Astrocyte (in vitro differentiated cells and primary cell): ENCODE data around the gene PRF1. TPM values are rescaled to one million over a fixed set of nuclear protein-coding genes. Genes with fewer than 3 reads are reported as not detected.

ENCODE experiments used
- DNase-seq: peaks from one replicate; pipeline ENCODE4 v3.0.0-alpha.2; 2010; ENCODE audit warnings: low read depth
- FAIRE-seq: peaks from 2 replicates; lab custom pipeline; 2011; peaks lifted over from hg19 to GRCh38; lab: Jason Lieb, UNC
- H2AFZ ChIP-seq: 2 replicates; pipeline ENCODE4 v1.6.0; 2012; ENCODE audit warnings: low read depth, low read length, inconsistent platforms
- H3K27ac ChIP-seq: 2 replicates; pipeline ENCODE4 v1.5.1; 2011; ENCODE audit warnings: low read depth, low read length, inconsistent platforms
- H3K27me3 ChIP-seq: 2 replicates; pipeline ENCODE4 v1.6.0; 2011; ENCODE audit warnings: low read length, inconsistent platforms; ENCODE audit not compliant: insufficient read depth
- H3K36me3 ChIP-seq: 2 replicates; pipeline ENCODE4 v1.5.1; 2011; ENCODE audit warnings: low read length, inconsistent platforms; ENCODE audit not compliant: insufficient read depth
- H3K4me1 ChIP-seq: 2 replicates; pipeline ENCODE4 v1.5.1; 2011; ENCODE audit warnings: low read length, inconsistent platforms; ENCODE audit not compliant: insufficient read depth
- H3K4me2 ChIP-seq: 2 replicates; pipeline ENCODE4 v1.6.0; 2012; ENCODE audit warnings: low read length, inconsistent platforms
- H3K4me3 ChIP-seq: 2 replicates; pipeline ENCODE4 v1.5.1; 2011; ENCODE audit warnings: low read depth, mild to moderate bottlenecking, low read length, inconsistent platforms; ENCODE audit not compliant: insufficient read depth
- H3K79me2 ChIP-seq: 2 replicates; pipeline ENCODE4 v1.6.0; 2012; ENCODE audit warnings: mild to moderate bottlenecking, low read length, inconsistent platforms; ENCODE audit not compliant: insufficient read depth
- H3K9ac ChIP-seq: 2 replicates; pipeline ENCODE4 v1.6.0; 2012; ENCODE audit warnings: mild to moderate bottlenecking, low read length, inconsistent platforms
- H3K9me3 ChIP-seq: 2 replicates; pipeline ENCODE4 v1.5.1; 2012; ENCODE audit warnings: low read depth, mild to moderate bottlenecking, low read length, inconsistent platforms; ENCODE audit not compliant: insufficient read depth
- H4K20me1 ChIP-seq: 2 replicates; pipeline ENCODE4 v1.6.0; 2012; ENCODE audit warnings: low read length, inconsistent platforms; ENCODE audit not compliant: insufficient read depth
- H3K27ac Mint-ChIP-seq: one replicate; pipeline ENCODE4 v1.8.0; 2021; ENCODE audit warnings: mild to moderate bottlenecking, mixed read lengths; ENCODE audit not compliant: unreplicated experiment
- H3K27me3 Mint-ChIP-seq: one replicate; pipeline ENCODE4 v1.8.0; 2021; ENCODE audit warnings: low read depth, mixed read lengths; ENCODE audit not compliant: unreplicated experiment
- H3K36me3 Mint-ChIP-seq: one replicate; pipeline ENCODE4 v1.8.0; 2021; ENCODE audit warnings: low read depth, mixed read lengths; ENCODE audit not compliant: unreplicated experiment
- H3K4me1 Mint-ChIP-seq: one replicate; pipeline ENCODE4 v1.8.0; 2021; ENCODE audit warnings: low read depth, mixed read lengths; ENCODE audit not compliant: unreplicated experiment
- H3K4me3 Mint-ChIP-seq: one replicate; pipeline ENCODE4 v1.8.0; 2021; ENCODE audit warnings: mild to moderate bottlenecking, moderate library complexity, mixed read lengths; ENCODE audit not compliant: unreplicated experiment
- H3K9me3 Mint-ChIP-seq: one replicate; pipeline ENCODE4 v1.8.0; 2021; ENCODE audit warnings: mild to moderate bottlenecking, mixed read lengths; ENCODE audit not compliant: unreplicated experiment
- EZH2 ChIP-seq: IDR thresholded peaks from 2 replicates; pipeline ENCODE4 v1.6.1; 2012; ENCODE audit warnings: mild to moderate bottlenecking, low read length, inconsistent platforms; ENCODE audit not compliant: insufficient read depth
- total RNA-seq: library from RNA; stranded (reverse); gene quantifications from 2 replicates; pipeline ENCODE4 v1.2.1, GENCODE V29; 2021
- TF ChIP-seq, protein P1 (sequence below): IDR thresholded peaks from 2 replicates; pipeline ENCODE4 v1.5.1; 2011; ENCODE audit warnings: low read depth, mild to moderate bottlenecking, inconsistent platforms, low read length, moderate library complexity; ENCODE audit not compliant: insufficient read depth

PRF1 gene
- total RNA-seq, 1 donor from 2014 or later, result 0.16 TPM

DNA sequence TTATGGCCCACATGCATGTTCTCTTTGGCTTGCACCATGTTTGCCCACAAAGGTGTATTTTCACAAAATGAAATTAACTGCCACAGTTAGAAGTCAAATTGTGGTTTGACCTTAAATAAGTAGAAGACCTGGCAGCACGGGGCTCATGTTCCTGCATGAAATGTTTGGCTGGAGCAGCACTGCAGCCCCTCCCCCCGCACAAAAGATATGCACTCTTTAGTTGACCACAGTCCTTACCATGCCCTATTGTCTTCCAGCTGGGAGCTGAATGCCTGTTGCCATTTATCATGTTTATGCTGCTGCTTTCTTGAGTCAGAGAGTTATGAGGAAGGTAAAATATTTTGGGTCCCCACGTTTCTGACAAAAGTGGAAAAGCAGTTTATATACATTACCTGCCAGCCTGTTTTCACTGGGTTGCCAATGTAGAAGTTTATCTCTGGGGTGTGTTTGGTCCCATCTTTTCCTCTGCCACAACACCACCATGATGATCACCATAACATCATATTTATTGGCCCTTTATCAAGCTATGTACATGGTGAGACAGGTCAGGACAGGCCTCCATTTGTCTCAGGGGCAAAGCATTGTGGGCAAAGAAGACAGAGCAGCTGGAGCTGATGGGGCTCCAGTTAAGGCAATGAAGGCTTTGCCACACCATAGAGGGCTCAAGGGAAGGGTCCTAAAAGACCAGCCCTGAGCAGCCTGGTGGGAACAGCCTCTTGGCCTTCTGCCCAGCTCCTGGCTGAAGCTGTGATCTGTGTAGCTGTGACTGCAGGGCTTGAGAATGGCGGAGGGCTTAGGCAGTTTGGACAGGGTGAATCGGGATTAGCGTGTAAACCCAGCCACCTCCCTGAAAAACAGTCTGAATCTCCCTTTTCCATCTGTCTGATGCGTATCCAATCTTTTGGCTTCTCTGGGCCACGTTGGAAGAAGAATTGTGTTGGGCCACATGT, 5.4 kb downstream of the PRF1 start:
- H3K27ac Mint-ChIP-seq, result no peak overlapping the region
- peak overlapping the region; percentile 12 for H2AFZ ChIP-seq
- H4K20me1 ChIP-seq, result no peaks in the 10 kb centered on the region
- peaks cover 11% of the 10 kb centered on the region for H3K4me1 Mint-ChIP-seq
- no peak overlapping the region for H3K27ac ChIP-seq
- peaks cover 39% of the 10 kb centered on the region for H3K27me3 Mint-ChIP-seq
- no peak overlapping the region for H3K9ac ChIP-seq
- FAIRE-seq, result no peak
- no peak overlapping the region for H3K4me3 Mint-ChIP-seq
- DNase-seq, result no peak
- no peaks in the 10 kb centered on the region for H3K79me2 ChIP-seq
- H3K36me3 Mint-ChIP-seq, result no peaks in the 10 kb centered on the region
- H3K4me1 ChIP-seq, result no peaks in the 10 kb centered on the region
- H3K36me3 ChIP-seq, result no peaks in the 10 kb centered on the region
- H3K9me3 Mint-ChIP-seq, result no peaks in the 10 kb centered on the region
- H3K4me2 ChIP-seq, result no peak overlapping the region
- no peak for TF ChIP-seq EZH2
- TF ChIP-seq, protein P1, sequence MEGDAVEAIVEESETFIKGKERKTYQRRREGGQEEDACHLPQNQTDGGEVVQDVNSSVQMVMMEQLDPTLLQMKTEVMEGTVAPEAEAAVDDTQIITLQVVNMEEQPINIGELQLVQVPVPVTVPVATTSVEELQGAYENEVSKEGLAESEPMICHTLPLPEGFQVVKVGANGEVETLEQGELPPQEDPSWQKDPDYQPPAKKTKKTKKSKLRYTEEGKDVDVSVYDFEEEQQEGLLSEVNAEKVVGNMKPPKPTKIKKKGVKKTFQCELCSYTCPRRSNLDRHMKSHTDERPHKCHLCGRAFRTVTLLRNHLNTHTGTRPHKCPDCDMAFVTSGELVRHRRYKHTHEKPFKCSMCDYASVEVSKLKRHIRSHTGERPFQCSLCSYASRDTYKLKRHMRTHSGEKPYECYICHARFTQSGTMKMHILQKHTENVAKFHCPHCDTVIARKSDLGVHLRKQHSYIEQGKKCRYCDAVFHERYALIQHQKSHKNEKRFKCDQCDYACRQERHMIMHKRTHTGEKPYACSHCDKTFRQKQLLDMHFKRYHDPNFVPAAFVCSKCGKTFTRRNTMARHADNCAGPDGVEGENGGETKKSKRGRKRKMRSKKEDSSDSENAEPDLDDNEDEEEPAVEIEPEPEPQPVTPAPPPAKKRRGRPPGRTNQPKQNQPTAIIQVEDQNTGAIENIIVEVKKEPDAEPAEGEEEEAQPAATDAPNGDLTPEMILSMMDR, result no peak
- no peaks in the 10 kb centered on the region for H3K9me3 ChIP-seq
- H3K27me3 ChIP-seq, result peaks cover 2% of the 10 kb centered on the region
- no peak overlapping the region for H3K4me3 ChIP-seq

DNA sequence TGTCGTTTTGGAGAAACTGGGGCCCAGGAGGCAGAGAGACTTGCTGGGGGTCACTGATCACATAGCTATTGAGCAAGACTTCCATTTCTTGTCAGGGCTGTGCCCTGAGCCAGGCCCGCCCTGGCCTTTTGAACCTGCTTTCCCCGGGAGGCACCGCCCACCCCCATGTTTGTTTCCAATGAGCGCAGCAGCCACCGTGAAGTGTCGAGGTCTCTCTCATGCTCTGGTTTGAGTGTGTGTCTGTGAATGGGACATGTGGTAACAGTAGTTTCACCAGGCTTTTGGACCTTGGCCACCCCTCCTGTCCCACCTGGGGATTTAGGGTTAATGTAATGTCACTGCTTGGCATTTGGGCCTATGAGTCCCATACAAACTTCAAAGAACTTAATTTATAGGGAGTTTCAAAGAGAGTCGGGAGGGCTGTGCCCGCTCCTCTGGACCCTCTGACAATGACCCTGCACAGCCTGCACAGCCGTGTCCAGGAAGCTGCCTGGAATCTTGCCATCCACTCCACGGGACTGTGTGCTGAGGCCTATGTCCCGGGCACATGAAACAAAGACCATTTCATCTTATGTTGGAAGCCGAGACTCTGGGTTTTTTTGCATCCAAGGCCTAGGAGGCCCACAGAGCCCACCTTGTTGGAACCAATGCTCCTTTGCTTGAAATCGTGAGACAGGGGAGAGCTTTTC, 6.3 kb downstream of the PRF1 start:
- no peaks in the 10 kb centered on the region for H3K9me3 ChIP-seq
- no peak overlapping the region for H3K9ac ChIP-seq
- no peaks in the 10 kb centered on the region for H3K9me3 Mint-ChIP-seq
- H3K27me3 ChIP-seq, result peaks cover 2% of the 10 kb centered on the region
- H3K27ac ChIP-seq, result no peak overlapping the region
- H3K36me3 Mint-ChIP-seq, result no peaks in the 10 kb centered on the region
- FAIRE-seq (no peak), DNase-seq (no peak)
- no peak overlapping the region for H3K4me2 ChIP-seq
- H3K27me3 Mint-ChIP-seq, result peaks cover 41% of the 10 kb centered on the region
- no peak overlapping the region for H2AFZ ChIP-seq
- no peak overlapping the region for H3K27ac Mint-ChIP-seq
- H3K4me1 ChIP-seq, result no peaks in the 10 kb centered on the region
- H3K79me2 ChIP-seq, result no peaks in the 10 kb centered on the region
- H4K20me1 ChIP-seq, result no peaks in the 10 kb centered on the region
- TF ChIP-seq, protein P1, result no peak
- TF ChIP-seq EZH2, result no peak
- H3K4me3 Mint-ChIP-seq, result peak overlapping the region; percentile 8
- H3K4me1 Mint-ChIP-seq, result peaks cover 11% of the 10 kb centered on the region
- no peak overlapping the region for H3K4me3 ChIP-seq
- H3K36me3 ChIP-seq, result no peaks in the 10 kb centered on the region
